CD4-positive, alpha-beta T cell (primary cell): ENCODE measurements around the gene CARD9. TPM values are rescaled to one million over a fixed set of nuclear protein-coding genes. Genes with fewer than 3 reads are reported as not detected.

ENCODE experiments used
- ATAC-seq: fragments of 200-7000 bp; cut with Tn5 transposase; one replicate; pipeline ENCODE4 v1.10.0; 2022; ENCODE audit warnings: mild to moderate bottlenecking; ENCODE audit not compliant: poor library complexity
- CTCF ChIA-PET: fragments of 350-600 bp; sonication (Branson Sonifier 250); formaldehyde crosslinking; loops from one replicate; lab custom pipeline; 2021; ENCODE audit warnings: antibody characterized with exemption, inconsistent platforms; lab: Charles Lee
- POLR2A ChIA-PET: fragments of 350-600 bp; sonication (Branson Sonifier 250); formaldehyde crosslinking; loops from one replicate; lab custom pipeline; 2021; ENCODE audit warnings: antibody characterized with exemption, inconsistent platforms; lab: Charles Lee
- DNase-seq, 14 experiments: peaks; one replicate each; pipeline ENCODE4 v3.0.0-alpha.2; 2013 to 2020; ENCODE audit warnings: mixed read lengths in 2 of 14
- H3K27ac ChIP-seq, 2 donors: one replicate each; pipeline versions ENCODE4 v1.5.1 to v1.7.0; 2013; ENCODE audit warnings: low read length in 2 of 2, low read depth in 1 of 2, mild to moderate bottlenecking in 1 of 2
- H3K27me3 ChIP-seq, 2 experiments: 1 replicate in 1 of 2; 2 replicates in 1 of 2; pipeline versions ENCODE4 v1.6.1 to v1.7.0; 2013; ENCODE audit warnings: low read length in 2 of 2, control low read depth in 1 of 2, mild to moderate bottlenecking in 1 of 2, moderate library complexity in 1 of 2; ENCODE audit not compliant: insufficient read depth in 2 of 2, control insufficient read depth in 1 of 2
- H3K36me3 ChIP-seq: one replicate; pipeline ENCODE4 v1.6.1; 2013; ENCODE audit warnings: low read length, control low read depth; ENCODE audit not compliant: insufficient read depth
- H3K4me1 ChIP-seq: one replicate; pipeline ENCODE4 v1.6.1; 2013; ENCODE audit warnings: low read length, control low read depth; ENCODE audit not compliant: insufficient read depth
- H3K4me3 ChIP-seq: one replicate; pipeline ENCODE4 v1.5.1; 2013; ENCODE audit warnings: mild to moderate bottlenecking, low read length, moderate library complexity
- H3K9me3 ChIP-seq, 2 experiments: 1 replicate in 1 of 2; 2 replicates in 1 of 2; pipeline versions ENCODE4 v1.6.1 to v1.7.0; 2013; ENCODE audit warnings: low read length in 2 of 2, mild to moderate bottlenecking in 2 of 2, control low read depth in 1 of 2, moderate library complexity in 1 of 2; ENCODE audit not compliant: control insufficient read depth in 1 of 2, insufficient read depth in 1 of 2
- H3K27ac Mint-ChIP-seq: one replicate; pipeline ENCODE4 v1.8.0; 2020; ENCODE audit warnings: mixed read lengths
- H3K27me3 Mint-ChIP-seq: one replicate; pipeline ENCODE4 v1.8.0; 2021; ENCODE audit warnings: mixed read lengths
- H3K36me3 Mint-ChIP-seq: one replicate; pipeline ENCODE4 v1.8.0; 2021; ENCODE audit warnings: low read depth, mixed read lengths
- H3K4me1 Mint-ChIP-seq: one replicate; pipeline ENCODE4 v1.8.0; 2021; ENCODE audit warnings: low read depth, mixed read lengths
- H3K4me3 Mint-ChIP-seq: one replicate; pipeline ENCODE4 v1.8.0; 2020; ENCODE audit warnings: mild to moderate bottlenecking, mixed read lengths
- H3K9me3 Mint-ChIP-seq: one replicate; pipeline ENCODE4 v1.8.0; 2020; ENCODE audit warnings: mixed read lengths
- intact Hi-C, 2 experiments: fragments of 100-400 bp; cut with DNase I in 1 of 2; cut with micrococcal nuclease in 1 of 2; formaldehyde crosslinking; loops; one replicate each; pipeline versions ENCODE4 v1.15.1 to v1.9.0; 2023 to 2025; cut with DNase I, micrococcal nuclease
- total RNA-seq, 174 experiments: library from RNA in 2 of 174; stranded (reverse) in 2 of 174; gene quantifications; one replicate each; pipeline ENCODE4 v1.2.3 and lab custom pipeline; 2021 to 2026
- TF ChIP-seq, protein P1 (sequence below): fragments of 200-600 bp; IDR thresholded peaks from one replicate; pipeline ENCODE4 v1.8.0; 2022; ENCODE audit warnings: antibody characterized with exemption, mild to moderate bottlenecking

Gene CARD9
- total RNA-seq, 2 experiments from 2014 or later = 0.36 to 0.64 TPM

DNA sequence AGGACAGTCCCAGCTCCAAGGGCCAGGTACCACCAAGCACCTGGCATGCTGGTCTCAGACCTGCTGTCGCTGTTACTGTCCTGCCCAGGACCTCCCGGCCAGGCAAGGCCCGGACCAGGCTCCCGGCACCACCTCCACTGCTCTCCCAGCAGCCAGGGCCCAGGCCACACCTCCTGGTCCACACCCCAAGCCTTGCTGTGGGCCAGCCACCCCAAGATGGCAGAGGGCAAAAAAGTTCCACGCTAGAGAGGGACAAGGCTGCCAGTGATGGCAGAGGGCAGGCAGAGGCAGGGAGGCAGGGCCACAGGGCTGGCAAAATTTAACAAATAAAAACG is 11.1 kb downstream of the CARD9 start:
- ChIA-PET CTCF (interaction anchor here (0.9 to 2.0 kb wide), 3 partner anchors 22 to 366 kb away, joined by 3 to 7 read pairs (median 5); no protein-coding TSS in a partner anchor), POLR2A (interaction anchor here (1.2 to 1.7 kb wide), 7 partner anchors 38 to 401 kb away, joined by 3 to 15 read pairs (median 7); partner anchors contain the start of genes SNAPC4 and UBAC1)
- TF ChIP-seq, protein P1, sequence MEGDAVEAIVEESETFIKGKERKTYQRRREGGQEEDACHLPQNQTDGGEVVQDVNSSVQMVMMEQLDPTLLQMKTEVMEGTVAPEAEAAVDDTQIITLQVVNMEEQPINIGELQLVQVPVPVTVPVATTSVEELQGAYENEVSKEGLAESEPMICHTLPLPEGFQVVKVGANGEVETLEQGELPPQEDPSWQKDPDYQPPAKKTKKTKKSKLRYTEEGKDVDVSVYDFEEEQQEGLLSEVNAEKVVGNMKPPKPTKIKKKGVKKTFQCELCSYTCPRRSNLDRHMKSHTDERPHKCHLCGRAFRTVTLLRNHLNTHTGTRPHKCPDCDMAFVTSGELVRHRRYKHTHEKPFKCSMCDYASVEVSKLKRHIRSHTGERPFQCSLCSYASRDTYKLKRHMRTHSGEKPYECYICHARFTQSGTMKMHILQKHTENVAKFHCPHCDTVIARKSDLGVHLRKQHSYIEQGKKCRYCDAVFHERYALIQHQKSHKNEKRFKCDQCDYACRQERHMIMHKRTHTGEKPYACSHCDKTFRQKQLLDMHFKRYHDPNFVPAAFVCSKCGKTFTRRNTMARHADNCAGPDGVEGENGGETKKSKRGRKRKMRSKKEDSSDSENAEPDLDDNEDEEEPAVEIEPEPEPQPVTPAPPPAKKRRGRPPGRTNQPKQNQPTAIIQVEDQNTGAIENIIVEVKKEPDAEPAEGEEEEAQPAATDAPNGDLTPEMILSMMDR = no peak
- peak overlapping the region; percentile 86 for H3K4me3 Mint-ChIP-seq
- Histone ChIP-seq H3K9me3 (peaks cover 0 to 8% of the 10 kb centered on the region in 2 experiments), H3K4me3 (no peak overlapping the region), H3K27ac (peak overlapping the region; percentile 67 to 74), H3K27me3 (no peaks in the 10 kb centered on the region), H3K4me1 (peaks cover 19% of the 10 kb centered on the region), H3K36me3 (peaks cover 8% of the 10 kb centered on the region)
- H3K4me1 Mint-ChIP-seq = peaks cover 5% of the 10 kb centered on the region
- no peaks in the 10 kb centered on the region for H3K27me3 Mint-ChIP-seq
- H3K9me3 Mint-ChIP-seq = no peaks in the 10 kb centered on the region
- H3K36me3 Mint-ChIP-seq = peaks cover 8% of the 10 kb centered on the region
- no peak for DNase-seq
- ATAC-seq = no peak
- peak overlapping the region; percentile 62 for H3K27ac Mint-ChIP-seq
- intact Hi-C loops = loop anchor here in 1 of 2 experiments (2.0 to 5.0 kb wide), 6 partner anchors 76 to 525 kb away; partner anchors contain the start of genes INPP5E, TMEM250 and TRAF2

DNA sequence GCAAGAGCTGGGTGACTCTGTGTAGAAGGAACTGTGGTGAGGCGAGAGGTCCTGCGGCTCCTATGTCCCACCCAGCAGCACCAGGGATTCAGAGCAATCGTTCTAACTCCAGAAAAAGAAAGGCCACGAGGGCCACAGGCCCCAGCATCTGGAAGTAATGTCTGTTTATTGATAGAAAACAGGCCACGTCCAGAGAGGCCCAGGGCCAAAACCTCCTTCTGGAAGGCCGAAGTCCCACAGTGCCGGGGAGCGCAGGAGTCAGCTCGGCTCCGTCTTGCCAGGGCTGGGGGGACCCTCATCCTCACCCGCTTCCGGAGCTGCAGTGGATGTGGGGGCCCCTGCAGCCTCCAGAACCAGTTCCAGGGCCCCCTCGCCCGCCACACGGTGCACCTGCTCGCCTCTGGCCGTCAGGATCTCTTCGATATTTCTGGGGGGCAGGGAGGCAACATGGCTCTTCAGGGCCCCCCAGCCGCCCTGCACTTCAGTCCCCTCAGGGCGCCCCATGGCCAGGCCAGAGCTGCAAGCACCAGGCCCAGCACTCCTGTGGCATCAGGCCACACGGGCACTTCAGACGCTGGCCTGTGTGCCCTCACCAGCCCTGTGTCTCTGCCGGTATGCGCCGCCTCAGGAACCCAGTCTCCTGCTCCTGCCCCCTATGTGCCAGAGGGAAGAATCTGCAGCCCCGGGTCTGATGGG is 11.6 kb downstream of the CARD9 start:
- Histone ChIP-seq H3K36me3 (peaks cover 8% of the 10 kb centered on the region), H3K9me3 (peaks cover 0 to 8% of the 10 kb centered on the region in 2 experiments), H3K27ac (no peak overlapping the region), H3K27me3 (no peaks in the 10 kb centered on the region), H3K4me1 (peaks cover 19% of the 10 kb centered on the region), H3K4me3 (no peak overlapping the region)
- peaks cover 5% of the 10 kb centered on the region for H3K4me1 Mint-ChIP-seq
- intact Hi-C loops = loop anchor here in 1 of 2 experiments (2.0 to 5.0 kb wide), 6 partner anchors 77 to 525 kb away; partner anchors contain the start of genes INPP5E, TMEM250 and TRAF2
- no peak for DNase-seq
- no peak overlapping the region for H3K27ac Mint-ChIP-seq
- H3K9me3 Mint-ChIP-seq = no peaks in the 10 kb centered on the region
- no peak overlapping the region for H3K4me3 Mint-ChIP-seq
- POLR2A ChIA-PET = no interaction called here
- CTCF ChIA-PET = interaction anchor here (2.0 kb wide), 1 partner anchor 366 kb away, joined by 7 read pairs; no protein-coding TSS in a partner anchor
- peaks cover 8% of the 10 kb centered on the region for H3K36me3 Mint-ChIP-seq
- no peaks in the 10 kb centered on the region for H3K27me3 Mint-ChIP-seq
- TF ChIP-seq, protein P1 = no peak
- ATAC-seq = no peak

DNA sequence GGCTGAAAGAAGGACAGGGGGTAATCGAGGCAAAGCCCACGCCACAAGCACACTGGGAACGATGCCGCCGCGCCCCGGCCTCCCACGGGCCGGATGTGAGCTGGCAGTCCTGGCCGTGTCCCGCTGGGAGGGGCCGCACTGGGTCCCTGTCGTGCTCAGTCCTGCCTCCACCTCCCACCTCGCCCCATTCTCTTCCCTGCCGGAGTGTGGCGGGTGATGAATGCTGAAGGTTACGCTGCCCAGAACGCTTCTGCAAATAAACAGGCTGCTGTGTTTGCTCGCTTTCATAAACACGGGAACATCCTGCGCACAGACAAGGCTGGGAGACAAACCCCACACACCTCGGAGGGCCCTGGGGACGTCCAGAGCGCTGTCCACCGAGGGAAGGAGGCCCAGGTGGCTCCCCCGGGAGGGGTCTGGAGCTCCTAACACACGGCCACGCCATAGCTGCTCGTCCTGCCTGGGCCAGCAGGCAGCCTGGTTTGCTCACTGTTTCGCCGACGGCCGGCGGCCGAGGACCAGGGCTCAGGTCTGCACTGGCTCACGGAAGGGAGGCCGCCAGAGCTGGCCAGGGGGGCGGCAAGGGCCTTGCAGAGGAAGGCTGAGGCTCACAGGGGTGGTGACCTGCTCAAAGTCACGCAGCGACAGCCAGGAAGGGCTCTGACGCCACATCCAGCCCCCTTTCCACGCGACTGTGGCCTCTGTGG is 12.3 kb downstream of the CARD9 start:
- ChIA-PET POLR2A (no interaction called here), CTCF (no interaction called here)
- H3K9me3 ChIP-seq = peaks cover 0 to 8% of the 10 kb centered on the region in 2 experiments
- TF ChIP-seq, protein P1 = no peak
- Mint-ChIP-seq H3K4me3 (no peak overlapping the region), H3K36me3 (peaks cover 8% of the 10 kb centered on the region), H3K27me3 (no peaks in the 10 kb centered on the region), H3K9me3 (no peaks in the 10 kb centered on the region), H3K27ac (no peak overlapping the region), H3K4me1 (peaks cover 5% of the 10 kb centered on the region)
- H3K27me3 ChIP-seq = no peaks in the 10 kb centered on the region
- no peak overlapping the region for H3K4me3 ChIP-seq
- H3K4me1 ChIP-seq = peaks cover 19% of the 10 kb centered on the region
- no peak overlapping the region for H3K27ac ChIP-seq
- peaks cover 8% of the 10 kb centered on the region for H3K36me3 ChIP-seq
- no peak for ATAC-seq
- intact Hi-C loops = loop anchor here in 1 of 2 experiments (5.0 kb wide), 2 partner anchors 244 to 526 kb away; partner anchors contain the start of genes TMEM250 and TRAF2
- DNase-seq = no peak
